ENCODE data around the gene GBP6. TPM values are rescaled to one million over a fixed set of nuclear protein-coding genes. Genes with fewer than 3 reads are reported as not detected.
"Not testable (repeated sequence)": the region's sequence is repeated elsewhere in the genome, so short reads cannot be mapped to it uniquely, and the experiment has no call there.

The GBP6 gene, protein sequence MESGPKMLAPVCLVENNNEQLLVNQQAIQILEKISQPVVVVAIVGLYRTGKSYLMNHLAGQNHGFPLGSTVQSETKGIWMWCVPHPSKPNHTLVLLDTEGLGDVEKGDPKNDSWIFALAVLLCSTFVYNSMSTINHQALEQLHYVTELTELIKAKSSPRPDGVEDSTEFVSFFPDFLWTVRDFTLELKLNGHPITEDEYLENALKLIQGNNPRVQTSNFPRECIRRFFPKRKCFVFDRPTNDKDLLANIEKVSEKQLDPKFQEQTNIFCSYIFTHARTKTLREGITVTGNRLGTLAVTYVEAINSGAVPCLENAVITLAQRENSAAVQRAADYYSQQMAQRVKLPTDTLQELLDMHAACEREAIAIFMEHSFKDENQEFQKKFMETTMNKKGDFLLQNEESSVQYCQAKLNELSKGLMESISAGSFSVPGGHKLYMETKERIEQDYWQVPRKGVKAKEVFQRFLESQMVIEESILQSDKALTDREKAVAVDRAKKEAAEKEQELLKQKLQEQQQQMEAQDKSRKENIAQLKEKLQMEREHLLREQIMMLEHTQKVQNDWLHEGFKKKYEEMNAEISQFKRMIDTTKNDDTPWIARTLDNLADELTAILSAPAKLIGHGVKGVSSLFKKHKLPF
- total RNA-seq: 0.59 and 0.65 TPM in 2 replicates

DNA sequence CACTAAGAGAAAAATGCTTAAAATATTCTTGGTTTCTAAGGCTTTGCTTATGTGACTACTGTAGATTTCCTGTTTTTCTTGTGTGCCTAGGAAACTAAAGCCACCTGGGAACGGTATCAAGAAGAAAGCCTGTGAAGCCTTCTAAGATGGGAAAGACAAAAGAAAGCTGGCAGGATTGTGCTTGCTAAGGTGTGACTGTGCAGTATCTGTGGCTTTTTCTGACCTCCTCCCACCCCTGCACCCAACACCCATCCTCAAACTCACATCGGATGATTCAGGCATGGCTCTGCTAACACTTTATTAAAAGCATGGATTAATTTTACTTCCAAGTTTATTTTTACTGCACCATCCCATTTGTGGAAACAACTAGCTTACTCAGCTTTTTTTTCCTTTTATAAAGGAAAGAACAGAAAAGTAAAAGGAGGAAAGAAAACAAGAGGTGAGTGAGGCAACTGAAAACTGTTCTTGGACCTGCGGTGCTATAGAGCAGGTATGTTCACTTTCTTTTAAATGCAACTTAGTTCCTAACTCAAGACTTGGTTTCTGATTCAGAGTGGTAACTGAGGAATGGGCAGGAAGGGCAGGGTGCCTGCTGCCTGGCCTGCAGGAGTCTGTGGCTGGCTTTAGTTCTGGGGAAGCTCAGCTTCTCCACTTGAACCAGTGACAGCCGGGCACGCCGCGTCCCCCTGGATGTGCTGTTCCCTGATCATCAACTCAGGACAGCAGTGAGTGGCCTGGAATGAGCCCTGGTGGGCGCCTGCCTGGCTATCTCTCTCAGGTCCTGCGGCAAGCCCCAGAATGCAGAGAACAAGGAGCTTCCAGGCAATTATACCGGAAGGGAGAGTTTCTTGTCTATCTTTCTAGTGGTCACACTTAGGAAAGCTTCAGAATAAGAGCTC is at the start of gene GBP6:
GBP6 (plus strand) TSS at position 422 of the 899 bp plus-strand sequence. CDS start 4,493 bp downstream, outside the sequence.
- H3K9me3 Mint-ChIP-seq: no peaks in the 10 kb centered on the region
- intact Hi-C loops (cut with micrococcal nuclease): loop anchor here (1.0 kb wide), 6 partner anchors 70 to 342 kb away; partner anchors contain the start of genes GBP2, GBP3 and GBP4
- no peak for DNase-seq (ENCODE audit: low spot score)

DNA sequence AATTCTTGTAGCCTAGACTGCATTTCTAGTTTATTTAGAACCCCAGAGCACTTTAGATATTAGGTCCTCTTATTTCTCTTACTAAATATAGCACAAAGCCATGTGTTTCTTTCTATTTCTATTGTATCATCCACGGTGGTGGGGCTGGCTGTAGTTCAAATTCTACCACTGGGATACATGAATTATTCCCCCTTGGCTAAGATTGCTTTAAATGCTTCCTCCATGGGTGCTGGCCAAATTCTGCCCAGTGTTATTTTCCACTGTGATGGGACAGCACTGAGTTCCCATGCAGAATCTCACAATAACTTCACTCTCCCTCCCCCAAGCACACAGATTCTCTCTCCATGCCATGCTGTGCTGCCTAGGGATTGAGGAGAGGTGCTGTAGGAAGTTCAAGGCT is 41.5 kb upstream of the GBP6 start:
- H3K9me3 Mint-ChIP-seq: peaks cover 65% of the 10 kb centered on the region
- no peak overlapping the region for H3K4me3 Mint-ChIP-seq
- H3K27ac Mint-ChIP-seq: no peak overlapping the region
- H3K4me1 Mint-ChIP-seq (ENCODE audit: low read depth): peaks cover 18% of the 10 kb centered on the region
- H3K36me3 Mint-ChIP-seq (ENCODE audit: low read depth): peaks cover 33% of the 10 kb centered on the region
- H3K27me3 Mint-ChIP-seq (ENCODE audit: insufficient read depth): no peaks in the 10 kb centered on the region
- DNase-seq (ENCODE audit: low spot score): no peak
- intact Hi-C loops (cut with micrococcal nuclease): no loop called here

More for the DNA sequence above, at the start of gene GBP6:
- H3K27ac Mint-ChIP-seq: peak within 1 kb of the TSS; percentile 57
- peaks cover 3% of the 10 kb centered on the region for H3K36me3 Mint-ChIP-seq (ENCODE audit: low read depth)
- peak within 1 kb of the TSS; percentile 34 for H3K4me3 Mint-ChIP-seq
- peaks cover 35% of the 10 kb centered on the region for H3K4me1 Mint-ChIP-seq (ENCODE audit: low read depth)
- no peaks in the 10 kb centered on the region for H3K27me3 Mint-ChIP-seq (ENCODE audit: insufficient read depth)

DNA sequence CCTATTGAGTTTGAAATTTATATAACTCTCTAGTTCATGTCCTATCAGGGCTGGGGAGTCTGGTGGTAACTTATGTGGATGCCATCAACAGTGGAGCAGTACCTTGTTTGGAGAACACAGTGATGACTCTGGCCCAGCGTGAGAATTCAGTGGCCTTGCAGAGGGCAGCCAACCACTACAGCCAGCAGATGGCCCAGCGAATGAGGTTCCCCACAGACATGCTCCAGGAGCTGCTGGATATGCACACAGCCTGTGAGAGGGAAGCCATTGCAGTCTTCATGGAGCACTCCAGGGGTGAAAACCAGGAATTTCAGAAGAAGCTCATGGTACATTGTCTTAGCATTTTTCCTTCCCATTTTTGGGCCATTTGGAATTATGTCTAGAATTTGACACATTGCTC is 32.0 kb upstream of the GBP6 start:
- DNase-seq (ENCODE audit: low spot score): no peak
- intact Hi-C loops (cut with micrococcal nuclease): no loop called here
- peaks cover 43% of the 10 kb centered on the region for H3K9me3 Mint-ChIP-seq
- H3K4me3 Mint-ChIP-seq: no peak overlapping the region
- H3K36me3 Mint-ChIP-seq (ENCODE audit: low read depth): peaks cover 14% of the 10 kb centered on the region
- H3K27me3 Mint-ChIP-seq (ENCODE audit: insufficient read depth): no peaks in the 10 kb centered on the region
- no peak overlapping the region for H3K27ac Mint-ChIP-seq
- H3K4me1 Mint-ChIP-seq (ENCODE audit: low read depth): peaks cover 4% of the 10 kb centered on the region

DNA sequence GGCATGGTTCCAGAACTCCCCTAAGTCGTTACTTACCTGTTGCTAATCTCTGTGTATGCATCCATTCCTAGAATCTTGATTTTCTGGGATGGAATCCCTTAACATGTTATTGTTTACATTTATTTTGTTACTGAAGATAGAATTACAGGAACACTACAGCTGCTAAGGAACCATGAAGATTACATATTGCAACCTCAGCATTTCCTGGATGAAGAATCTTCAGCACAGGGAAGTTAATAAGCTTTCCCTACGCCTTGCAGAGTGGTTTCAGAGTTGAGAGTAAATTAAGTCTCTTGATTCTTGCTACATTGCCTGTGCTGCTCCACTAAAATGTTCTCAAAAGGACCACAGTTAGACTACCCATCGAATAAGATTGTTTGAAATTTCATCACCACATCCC is 31.4 kb upstream of the GBP6 start:
- no peak overlapping the region for H3K27ac Mint-ChIP-seq
- DNase-seq (ENCODE audit: low spot score): no peak
- intact Hi-C loops (cut with micrococcal nuclease): no loop called here
- peaks cover 4% of the 10 kb centered on the region for H3K4me1 Mint-ChIP-seq (ENCODE audit: low read depth)
- H3K4me3 Mint-ChIP-seq: no peak overlapping the region
- no peaks in the 10 kb centered on the region for H3K27me3 Mint-ChIP-seq (ENCODE audit: insufficient read depth)
- H3K36me3 Mint-ChIP-seq (ENCODE audit: low read depth): peaks cover 11% of the 10 kb centered on the region
- H3K9me3 Mint-ChIP-seq: peaks cover 38% of the 10 kb centered on the region

DNA sequence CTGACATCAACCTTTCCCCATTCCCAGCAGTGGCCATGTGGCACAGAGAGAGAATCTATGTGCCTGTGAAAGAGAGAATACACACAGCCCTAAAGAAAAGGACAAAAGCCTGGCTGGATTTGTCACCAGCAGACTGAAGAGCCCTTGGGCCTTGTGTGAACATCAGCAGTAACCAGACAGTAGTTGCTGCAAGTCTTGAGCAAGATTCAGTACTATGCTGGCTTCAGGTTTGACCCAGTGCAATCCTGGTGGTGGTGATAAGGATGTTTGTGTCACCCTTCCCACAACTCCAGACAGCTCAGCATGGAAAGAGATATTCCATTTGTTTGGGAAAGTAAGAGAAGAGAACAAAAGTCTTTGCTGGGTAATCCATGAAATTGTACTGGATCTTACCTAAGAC is 28.4 kb upstream of the GBP6 start:
- peaks cover 20% of the 10 kb centered on the region for H3K9me3 Mint-ChIP-seq
- DNase-seq (ENCODE audit: low spot score): no peak
- intact Hi-C loops (cut with micrococcal nuclease): no loop called here
- H3K4me3 Mint-ChIP-seq: no peak overlapping the region
- H3K27me3 Mint-ChIP-seq (ENCODE audit: insufficient read depth): no peaks in the 10 kb centered on the region
- H3K4me1 Mint-ChIP-seq (ENCODE audit: low read depth): peaks cover 4% of the 10 kb centered on the region
- H3K27ac Mint-ChIP-seq: no peak overlapping the region
- H3K36me3 Mint-ChIP-seq (ENCODE audit: low read depth): peaks cover 2% of the 10 kb centered on the region

DNA sequence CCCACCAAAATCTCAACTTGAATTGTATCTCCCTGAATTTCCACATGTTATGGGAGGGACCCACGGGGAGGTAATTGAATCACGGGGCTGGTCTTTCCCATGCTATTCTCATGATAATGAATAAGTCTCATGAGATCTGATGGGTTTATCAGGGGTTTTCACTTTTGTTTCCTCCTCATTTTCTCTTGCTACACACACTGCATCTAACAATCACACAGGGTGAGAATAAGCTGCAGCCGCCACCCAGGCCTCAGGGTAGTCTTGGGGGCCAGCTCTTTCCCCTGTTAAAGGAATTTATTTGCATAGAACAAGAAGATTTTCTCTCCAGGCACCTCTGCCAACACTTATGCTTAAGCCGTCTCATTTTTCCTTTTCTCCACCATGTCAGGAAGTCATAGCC is 26.0 kb upstream of the GBP6 start:
- Mint-ChIP-seq H3K9me3 (peaks cover 14% of the 10 kb centered on the region), H3K27me3 (ENCODE audit: insufficient read depth) (no peaks in the 10 kb centered on the region), H3K36me3 (ENCODE audit: low read depth) (peaks cover 2% of the 10 kb centered on the region), H3K4me1 (ENCODE audit: low read depth) (no peaks in the 10 kb centered on the region), H3K27ac (no peak overlapping the region), H3K4me3 (no peak overlapping the region)
- intact Hi-C loops (cut with micrococcal nuclease): no loop called here
- DNase-seq (ENCODE audit: low spot score): no peak

DNA sequence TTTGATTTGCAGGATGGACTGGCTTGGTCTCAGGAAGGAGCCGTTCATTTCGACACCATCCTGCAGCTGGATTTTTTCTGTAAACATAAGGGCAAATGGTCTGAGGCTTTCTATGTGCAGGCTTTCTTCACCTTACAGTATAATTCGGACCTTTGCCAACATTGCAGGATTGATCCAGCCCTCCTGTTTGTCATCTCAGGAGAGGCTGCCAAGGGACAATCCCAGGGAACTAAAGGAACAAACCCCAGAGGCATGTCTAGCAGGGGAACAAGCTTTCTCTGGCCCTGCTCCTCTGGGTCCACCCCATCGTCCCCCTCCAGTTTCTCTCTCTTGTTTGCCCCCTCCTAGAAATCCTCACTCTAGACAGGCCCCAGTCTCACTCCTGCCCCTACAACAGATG is 24.8 kb upstream of the GBP6 start:
- intact Hi-C loops (cut with micrococcal nuclease): no loop called here
- Mint-ChIP-seq H3K9me3 (peaks cover 20% of the 10 kb centered on the region), H3K4me3 (no peak overlapping the region), H3K27ac (no peak overlapping the region), H3K36me3 (ENCODE audit: low read depth) (peaks cover 2% of the 10 kb centered on the region), H3K27me3 (ENCODE audit: insufficient read depth) (no peaks in the 10 kb centered on the region), H3K4me1 (ENCODE audit: low read depth) (peaks cover 8% of the 10 kb centered on the region)
- DNase-seq (ENCODE audit: low spot score): no peak

DNA sequence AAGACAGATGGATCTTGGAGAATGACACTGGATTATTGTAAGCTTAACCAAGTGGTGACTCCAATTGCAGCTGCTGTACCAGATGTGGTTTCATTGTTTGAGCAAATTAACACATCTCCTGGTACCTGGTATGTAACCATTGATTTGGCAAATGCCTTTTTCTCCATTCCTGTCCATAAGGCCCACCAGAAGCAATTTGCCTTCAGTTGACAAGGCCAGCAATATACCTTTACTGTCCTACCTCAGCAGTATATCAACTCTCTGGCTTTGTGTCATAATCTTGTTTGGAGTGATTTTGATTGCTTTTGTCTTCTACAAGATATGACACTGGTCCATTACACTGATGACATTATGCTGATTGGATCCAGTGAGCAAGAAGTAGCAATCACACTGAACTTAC is 18.4 kb upstream of the GBP6 start:
- H3K27me3 Mint-ChIP-seq (ENCODE audit: insufficient read depth); DNase-seq (ENCODE audit: low spot score); H3K36me3 Mint-ChIP-seq (ENCODE audit: low read depth); H3K27ac Mint-ChIP-seq; intact Hi-C loops (cut with micrococcal nuclease); H3K4me3 Mint-ChIP-seq: not testable (repeated sequence)
- Mint-ChIP-seq H3K9me3 (peaks cover 33% of the 10 kb centered on the region), H3K4me1 (ENCODE audit: low read depth) (peaks cover 13% of the 10 kb centered on the region)

DNA sequence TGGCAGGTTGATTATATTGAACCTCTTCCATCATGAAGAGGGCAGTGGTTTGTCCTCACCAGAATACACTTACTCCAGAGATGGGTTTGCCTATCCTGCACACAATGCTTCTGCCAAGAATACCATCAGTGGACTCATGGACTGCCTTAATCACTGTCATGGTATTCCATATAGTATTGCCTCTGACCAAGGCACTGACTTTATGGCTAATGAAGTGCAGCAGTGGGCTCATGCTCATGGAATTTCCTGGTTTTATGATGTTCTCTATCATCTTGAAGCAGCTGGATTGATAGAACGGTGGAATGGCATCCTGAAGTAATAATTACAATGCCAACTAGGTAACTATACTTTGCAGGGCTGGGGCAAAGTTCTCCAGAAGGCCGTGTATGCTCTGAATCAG is 16.6 kb upstream of the GBP6 start:
- peaks cover 7% of the 10 kb centered on the region for H3K36me3 Mint-ChIP-seq (ENCODE audit: low read depth)
- no peaks in the 10 kb centered on the region for H3K27me3 Mint-ChIP-seq (ENCODE audit: insufficient read depth)
- peaks cover 21% of the 10 kb centered on the region for H3K4me1 Mint-ChIP-seq (ENCODE audit: low read depth)
- no peak overlapping the region for H3K27ac Mint-ChIP-seq
- H3K9me3 Mint-ChIP-seq: peaks cover 33% of the 10 kb centered on the region
- DNase-seq (ENCODE audit: low spot score): no peak
- intact Hi-C loops (cut with micrococcal nuclease): no loop called here
- H3K4me3 Mint-ChIP-seq: no peak overlapping the region

DNA sequence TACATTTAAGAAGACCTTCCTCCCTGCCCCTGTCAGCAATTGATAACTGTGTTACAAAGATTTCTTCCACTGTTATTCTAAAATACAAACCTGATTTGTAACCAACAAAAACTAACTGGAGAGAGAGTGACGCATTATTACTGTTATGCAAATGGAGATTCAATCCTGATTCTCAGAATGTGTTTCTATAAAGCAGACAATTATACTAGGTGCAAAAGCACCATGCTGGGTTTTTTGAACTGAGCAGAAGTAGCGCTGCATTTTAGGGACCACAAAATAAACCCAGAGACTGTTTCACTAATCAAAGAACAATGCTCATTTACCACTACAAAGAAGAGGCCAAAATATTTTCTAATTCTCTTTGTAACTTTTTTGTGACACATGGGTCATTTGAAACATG is 13.6 kb upstream of the GBP6 start:
- intact Hi-C loops (cut with micrococcal nuclease): no loop called here
- H3K27ac Mint-ChIP-seq: no peak overlapping the region
- peaks cover 22% of the 10 kb centered on the region for H3K9me3 Mint-ChIP-seq
- H3K36me3 Mint-ChIP-seq (ENCODE audit: low read depth): peaks cover 9% of the 10 kb centered on the region
- H3K4me1 Mint-ChIP-seq (ENCODE audit: low read depth): peaks cover 17% of the 10 kb centered on the region
- DNase-seq (ENCODE audit: low spot score): no peak
- no peaks in the 10 kb centered on the region for H3K27me3 Mint-ChIP-seq (ENCODE audit: insufficient read depth)
- H3K4me3 Mint-ChIP-seq: no peak overlapping the region

DNA sequence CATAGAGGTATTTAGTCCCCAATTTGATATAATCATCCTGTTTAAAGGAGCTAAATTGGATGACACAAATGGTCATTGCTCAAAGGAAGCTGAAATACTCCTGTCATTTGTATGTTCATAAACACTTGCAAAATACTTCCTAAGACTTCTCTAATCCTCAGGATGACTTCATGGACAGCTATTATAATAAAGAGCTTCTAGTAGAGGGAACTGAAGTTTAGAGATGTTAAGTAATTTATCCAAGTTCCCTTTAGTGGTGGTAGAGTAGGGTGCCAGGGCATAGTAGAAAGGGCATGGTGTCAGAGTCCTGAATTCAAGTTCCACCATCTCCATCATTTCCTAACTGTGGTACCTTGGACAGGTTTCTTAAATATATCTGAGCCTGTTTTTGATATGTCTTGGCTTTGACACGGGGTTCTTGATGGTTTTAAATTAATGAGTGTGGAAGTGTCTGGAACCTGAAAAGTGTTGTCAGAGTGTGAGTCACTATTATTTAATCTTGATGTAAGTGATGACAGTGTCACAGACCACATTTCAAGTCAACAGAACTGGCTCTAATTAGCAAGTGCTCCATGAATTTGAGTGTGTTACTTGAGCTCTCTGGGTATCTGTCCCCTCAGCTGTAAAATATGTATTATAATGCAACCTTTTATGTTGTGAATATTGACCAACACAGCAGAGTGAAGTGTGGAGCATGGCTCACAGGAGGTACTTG is 12.1 kb upstream of the GBP6 start:
- H3K27me3 Mint-ChIP-seq (ENCODE audit: insufficient read depth): no peaks in the 10 kb centered on the region
- peaks cover 30% of the 10 kb centered on the region for H3K4me1 Mint-ChIP-seq (ENCODE audit: low read depth)
- intact Hi-C loops (cut with micrococcal nuclease): no loop called here
- no peak overlapping the region for H3K4me3 Mint-ChIP-seq
- peaks cover 8% of the 10 kb centered on the region for H3K9me3 Mint-ChIP-seq
- no peak overlapping the region for H3K27ac Mint-ChIP-seq
- no peak for DNase-seq (ENCODE audit: low spot score)
- H3K36me3 Mint-ChIP-seq (ENCODE audit: low read depth): peaks cover 8% of the 10 kb centered on the region

DNA sequence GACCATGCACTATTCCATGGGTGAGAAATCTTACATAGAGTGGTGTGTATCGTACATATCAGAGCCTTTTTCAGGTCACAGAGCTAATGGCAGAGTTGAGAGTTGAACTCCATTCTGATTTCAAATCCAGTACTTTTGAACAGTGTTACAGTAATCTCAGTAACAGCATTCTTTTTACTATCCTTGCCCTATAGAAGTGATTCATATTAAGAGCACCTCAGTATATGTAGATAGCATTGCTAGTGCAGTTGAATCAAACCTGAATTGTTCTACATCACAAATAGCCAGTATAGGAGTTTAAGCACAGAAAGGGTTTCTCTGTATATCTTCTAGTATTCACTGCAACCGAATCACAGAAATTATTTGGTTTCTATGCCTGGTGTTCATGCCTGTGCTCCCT is 11.4 kb upstream of the GBP6 start:
- peaks cover 7% of the 10 kb centered on the region for H3K36me3 Mint-ChIP-seq (ENCODE audit: low read depth)
- no peak for DNase-seq (ENCODE audit: low spot score)
- H3K9me3 Mint-ChIP-seq: peaks cover 6% of the 10 kb centered on the region
- peaks cover 36% of the 10 kb centered on the region for H3K4me1 Mint-ChIP-seq (ENCODE audit: low read depth)
- no peaks in the 10 kb centered on the region for H3K27me3 Mint-ChIP-seq (ENCODE audit: insufficient read depth)
- H3K4me3 Mint-ChIP-seq: no peak overlapping the region
- H3K27ac Mint-ChIP-seq: peak overlapping the region; percentile 30
- intact Hi-C loops (cut with micrococcal nuclease): no loop called here

All from activated T-helper 1 cell treated with anti-CD3 and anti-CD28 coated beads, Interleukin-12 subunit alpha, Interleukin-12 subunit beta, Interleukin-2, Interleukin-4 antibody, amounts not matched to agents 30 ng/mL and 10 ng/mL and 1 ng/mL, durations not matched to agents 14 hours and 24 hours and 36 hours (primary cell).